Measurements from ENCODE around the gene CFAP77. TPM values are rescaled to one million over a fixed set of nuclear protein-coding genes. Genes with fewer than 3 reads are reported as not detected.

CFAP77 gene
- total and polyA plus RNA-seq, 10 of the 15 experiments (the other 5 are each of a cell fraction or from before 2014, with no cell fraction given), result 0.33 TPM; not detected in 9

GRCh38 chr9:132555528-132555927, 145.5 kb downstream of the CFAP77 start:
- ChIA-PET POLR2A (no interaction called here), RAD21 (ENCODE audit: unreplicated experiment) (no interaction called here), SMC1A (ENCODE audit: uncharacterized antibody, unreplicated experiment) (no interaction called here), CTCF (no interaction called here)
- 48% methylated on average over 8 of the region's 8 CpGs for WGBS (ENCODE audit: insufficient coverage, insufficient replicate concordance, low lambda C conversion rate, missing lambda C conversion rate)
- H4K20me1 ChIP-seq (ENCODE audit: control insufficient read depth, insufficient read depth), result no peaks in the 10 kb centered on the region
- FAIRE-seq (no peak), ATAC-seq (no peak), DNase-seq (ENCODE audit: low read depth, low spot score) (no peak)
- no peak overlapping the region for H3K4me2 ChIP-seq (ENCODE audit: control insufficient read depth, insufficient read depth)
- no peak overlapping the region for H3K27ac ChIP-seq (ENCODE audit: control insufficient read depth, insufficient read depth)
- no TSS peak for BruUV-seq (replicated peaks)
- H3K4me1 ChIP-seq (ENCODE audit: control insufficient read depth, insufficient read depth, low read length), result no peaks in the 10 kb centered on the region
- no peak overlapping the region for H2AFZ ChIP-seq (ENCODE audit: control insufficient read depth, low read depth, low read length)
- no peaks in the 10 kb centered on the region for H3K27me3 ChIP-seq (replicated peaks in 1 of 2; ENCODE audit: control insufficient read depth in 2 of 2, insufficient read depth in 2 of 2, low read length in 1 of 2)
- no peak overlapping the region for H3K9ac ChIP-seq (ENCODE audit: control insufficient read depth, insufficient read depth, low read length)
- H3K36me3 ChIP-seq (ENCODE audit: control insufficient read depth in 2 of 2, insufficient read depth in 2 of 2, low read length in 1 of 2), result no peaks in the 10 kb centered on the region
- H3K9me3 ChIP-seq (replicated peaks; ENCODE audit: control insufficient read depth, insufficient read depth, low read length), result no peaks in the 10 kb centered on the region
- no peaks in the 10 kb centered on the region for H3K79me2 ChIP-seq (ENCODE audit: control insufficient read depth, insufficient read depth, low read length)
- in situ Hi-C loops (cut with MboI), result no loop called here
- TF ChIP-seq TCF3 (IDR thresholded peaks at IDR 0.05; ENCODE audit: borderline replicate concordance, insufficient read depth, low read depth, low read length), result no peak
- TF ChIP-seq MAX (IDR thresholded peaks at IDR 0.05; ENCODE audit: low read depth, low read length), result no peak
- no peak for TF ChIP-seq IKZF2 (IDR thresholded peaks at IDR 0.05)
- TF ChIP-seq SRF (IDR thresholded peaks at IDR 0.05; ENCODE audit: low read depth in 2 of 2, low read length in 2 of 2), result no peak
- TF ChIP-seq IRF3 (IDR thresholded peaks at IDR 0.05), result no peak
- TF ChIP-seq GATAD2B (conservative IDR thresholded peaks at IDR 0.05; ENCODE audit: low read depth), result no peak
- no peak for TF ChIP-seq EGR1 (IDR thresholded peaks at IDR 0.05; ENCODE audit: borderline replicate concordance in 1 of 2, low read depth in 2 of 2, low read length in 2 of 2)
- no peak for TF ChIP-seq BCLAF1 (IDR thresholded peaks at IDR 0.05)
- no peak for TF ChIP-seq CREB1 (IDR thresholded peaks at IDR 0.05; ENCODE audit: low read depth)
- no peak overlapping the region for H3K4me3 ChIP-seq
- intact Hi-C loops (cut with micrococcal nuclease; ENCODE audit: unreplicated experiment), result no loop called here
